Measurements from ENCODE around the gene DIPK2A. TPM values are rescaled to one million over a fixed set of nuclear protein-coding genes. Genes with fewer than 3 reads are reported as not detected.
A peak's percentile ranks its signal among the peaks of the same experiment; 100 is the strongest.

Gene DIPK2A
- total and polyA plus RNA-seq, 5 donors: 7.8 to 15.4 (median 12.5) TPM

- intact Hi-C loops (cut with DNase I): no loop called here
- H3K4me1 ChIP-seq (ENCODE audit: control insufficient read depth, insufficient read depth, low read length): no peaks in the 10 kb centered on the region
- no peak for ATAC-seq
Measured at GRCh38 chr3:143974271-143975238, 2.9 kb downstream of the DIPK2A start.

GRCh38 chr3:143975554-143976152, 4.0 kb downstream of the DIPK2A start:
- Histone ChIP-seq H3K27ac (ENCODE audit: low read length) (no peak overlapping the region), H3K9me3 (ENCODE audit: control insufficient read depth, low read length) (no peaks in the 10 kb centered on the region), H3K27me3 (ENCODE audit: control insufficient read depth, insufficient read depth) (no peaks in the 10 kb centered on the region), H3K4me3 (ENCODE audit: low read length) (no peak overlapping the region), H3K4me1 (ENCODE audit: control insufficient read depth, insufficient read depth, low read length) (no peaks in the 10 kb centered on the region)
- ATAC-seq (no peak), DNase-seq (no peak)
- WGBS: 36% methylated on average over 3 of the region's 3 CpGs
- intact Hi-C loops (cut with DNase I): no loop called here

More at GRCh38 chr3:143974271-143975238, 2.9 kb downstream of the DIPK2A start:
- no peak for DNase-seq
- Histone ChIP-seq H3K27me3 (ENCODE audit: control insufficient read depth, insufficient read depth) (no peaks in the 10 kb centered on the region), H3K9me3 (ENCODE audit: control insufficient read depth, low read length) (no peaks in the 10 kb centered on the region), H3K4me3 (ENCODE audit: low read length) (peak overlapping the region; percentile 62), H3K27ac (ENCODE audit: low read length) (no peak overlapping the region)
- WGBS: 28% methylated on average over 6 of the region's 6 CpGs

- intact Hi-C loops (cut with DNase I): no loop called here
- ATAC-seq: no peak
- Histone ChIP-seq H3K4me3 (ENCODE audit: low read length) (no peak overlapping the region), H3K27ac (ENCODE audit: low read length) (no peak overlapping the region), H3K27me3 (ENCODE audit: control insufficient read depth, insufficient read depth) (no peaks in the 10 kb centered on the region), H3K9me3 (ENCODE audit: control insufficient read depth, low read length) (no peaks in the 10 kb centered on the region), H3K4me1 (ENCODE audit: control insufficient read depth, insufficient read depth, low read length) (no peaks in the 10 kb centered on the region)
- 43% methylated on average over 4 of the region's 4 CpGs for WGBS
- DNase-seq: no peak
Measured at GRCh38 chr3:143977341-143978262, 6.0 kb downstream of the DIPK2A start.

GRCh38 chr3:143978263-143978631, 6.6 kb downstream of the DIPK2A start:
- Histone ChIP-seq H3K27ac (ENCODE audit: low read length) (no peak overlapping the region), H3K27me3 (ENCODE audit: control insufficient read depth, insufficient read depth) (no peaks in the 10 kb centered on the region), H3K9me3 (ENCODE audit: control insufficient read depth, low read length) (no peaks in the 10 kb centered on the region), H3K4me1 (ENCODE audit: control insufficient read depth, insufficient read depth, low read length) (no peaks in the 10 kb centered on the region), H3K4me3 (ENCODE audit: low read length) (no peak overlapping the region)
- intact Hi-C loops (cut with DNase I): no loop called here
- DNase-seq (no peak), ATAC-seq (no peak)
- WGBS: 73% methylated on average over 1 of the region's 1 CpG

GRCh38 chr3:143979041-143979440, 7.4 kb downstream of the DIPK2A start:
- Histone ChIP-seq H3K9me3 (ENCODE audit: control insufficient read depth, low read length) (no peaks in the 10 kb centered on the region), H3K4me3 (ENCODE audit: low read length) (no peak overlapping the region), H3K27ac (ENCODE audit: low read length) (no peak overlapping the region), H3K27me3 (ENCODE audit: control insufficient read depth, insufficient read depth) (no peaks in the 10 kb centered on the region), H3K4me1 (ENCODE audit: control insufficient read depth, insufficient read depth, low read length) (no peaks in the 10 kb centered on the region)
- intact Hi-C loops (cut with DNase I): no loop called here
- DNase-seq (no peak), ATAC-seq (no peak)
- whole genome bisulfite sequencing: 81% methylated on average over 2 of the region's 2 CpGs

GRCh38 chr3:143979813-143980212, 8.2 kb downstream of the DIPK2A start:
- 71% methylated on average over 2 of the region's 2 CpGs for WGBS
- H3K4me3 ChIP-seq (ENCODE audit: low read length): no peak overlapping the region
- no peaks in the 10 kb centered on the region for H3K27me3 ChIP-seq (ENCODE audit: control insufficient read depth, insufficient read depth)
- DNase-seq: no peak
- no peak for ATAC-seq
- H3K4me1 ChIP-seq (ENCODE audit: control insufficient read depth, insufficient read depth, low read length): no peaks in the 10 kb centered on the region
- H3K27ac ChIP-seq (ENCODE audit: low read length): no peak overlapping the region
- no peaks in the 10 kb centered on the region for H3K9me3 ChIP-seq (ENCODE audit: control insufficient read depth, low read length)
- intact Hi-C loops (cut with DNase I): no loop called here

GRCh38 chr3:143988306-143988705, 16.7 kb downstream of the DIPK2A start:
- 84% methylated on average over 3 of the region's 3 CpGs for WGBS
- ATAC-seq: no peak
- H3K27ac ChIP-seq (ENCODE audit: low read length): no peak overlapping the region

GRCh38 chr3:143989461-143989860, 17.8 kb downstream of the DIPK2A start:
- no peaks in the 10 kb centered on the region for H3K9me3 ChIP-seq (ENCODE audit: control insufficient read depth, low read length)
- intact Hi-C loops (cut with DNase I): no loop called here
- peaks cover 1% of the 10 kb centered on the region for H3K4me1 ChIP-seq (ENCODE audit: control insufficient read depth, insufficient read depth, low read length)
- H3K27me3 ChIP-seq (ENCODE audit: control insufficient read depth, insufficient read depth): no peaks in the 10 kb centered on the region
- DNase-seq (no peak), ATAC-seq (no peak)
- H3K27ac ChIP-seq (ENCODE audit: low read length): no peak overlapping the region
- no peak overlapping the region for H3K4me3 ChIP-seq (ENCODE audit: low read length)
- 92% methylated on average over 7 of the region's 7 CpGs for WGBS

More at GRCh38 chr3:143988306-143988705, 16.7 kb downstream of the DIPK2A start:
- intact Hi-C loops (cut with DNase I): no loop called here
- Histone ChIP-seq H3K9me3 (ENCODE audit: control insufficient read depth, low read length) (no peaks in the 10 kb centered on the region), H3K4me1 (ENCODE audit: control insufficient read depth, insufficient read depth, low read length) (peaks cover 1% of the 10 kb centered on the region), H3K4me3 (ENCODE audit: low read length) (no peak overlapping the region), H3K27me3 (ENCODE audit: control insufficient read depth, insufficient read depth) (no peaks in the 10 kb centered on the region)
- no peak for DNase-seq

GRCh38 chr3:143991713-143992112, 20.1 kb downstream of the DIPK2A start:
- Histone ChIP-seq H3K27ac (ENCODE audit: low read length) (no peak overlapping the region), H3K9me3 (ENCODE audit: control insufficient read depth, low read length) (no peaks in the 10 kb centered on the region), H3K4me1 (ENCODE audit: control insufficient read depth, insufficient read depth, low read length) (peaks cover 1% of the 10 kb centered on the region), H3K4me3 (ENCODE audit: low read length) (no peak overlapping the region), H3K27me3 (ENCODE audit: control insufficient read depth, insufficient read depth) (no peaks in the 10 kb centered on the region)
- ATAC-seq (no peak), DNase-seq (no peak)
- 91% methylated on average over 1 of the region's 1 CpG for WGBS
- intact Hi-C loops (cut with DNase I): no loop called here

- intact Hi-C loops (cut with DNase I): no loop called here
- ATAC-seq: peak in 1 of 2 donors; percentile 41
- H3K27ac ChIP-seq (ENCODE audit: low read length): no peak overlapping the region
Measured at GRCh38 chr3:143998266-143998665, 26.6 kb downstream of the DIPK2A start.

More at GRCh38 chr3:143998266-143998665, 26.6 kb downstream of the DIPK2A start:
- no peaks in the 10 kb centered on the region for H3K9me3 ChIP-seq (ENCODE audit: control insufficient read depth, low read length)
- no peak for DNase-seq
- 85% methylated on average over 6 of the region's 6 CpGs for WGBS
- no peaks in the 10 kb centered on the region for H3K4me1 ChIP-seq (ENCODE audit: control insufficient read depth, insufficient read depth, low read length)
- no peaks in the 10 kb centered on the region for H3K27me3 ChIP-seq (ENCODE audit: control insufficient read depth, insufficient read depth)
- H3K4me3 ChIP-seq (ENCODE audit: low read length): no peak overlapping the region
